ENCODE results near the gene RFXANK. TPM values are rescaled to one million over a fixed set of nuclear protein-coding genes. Genes with fewer than 3 reads are reported as not detected.

RFXANK gene
- total RNA-seq, 6 experiments from 2014 or later, result 13.8 to 21.2 (median 17.3) TPM

DNA sequence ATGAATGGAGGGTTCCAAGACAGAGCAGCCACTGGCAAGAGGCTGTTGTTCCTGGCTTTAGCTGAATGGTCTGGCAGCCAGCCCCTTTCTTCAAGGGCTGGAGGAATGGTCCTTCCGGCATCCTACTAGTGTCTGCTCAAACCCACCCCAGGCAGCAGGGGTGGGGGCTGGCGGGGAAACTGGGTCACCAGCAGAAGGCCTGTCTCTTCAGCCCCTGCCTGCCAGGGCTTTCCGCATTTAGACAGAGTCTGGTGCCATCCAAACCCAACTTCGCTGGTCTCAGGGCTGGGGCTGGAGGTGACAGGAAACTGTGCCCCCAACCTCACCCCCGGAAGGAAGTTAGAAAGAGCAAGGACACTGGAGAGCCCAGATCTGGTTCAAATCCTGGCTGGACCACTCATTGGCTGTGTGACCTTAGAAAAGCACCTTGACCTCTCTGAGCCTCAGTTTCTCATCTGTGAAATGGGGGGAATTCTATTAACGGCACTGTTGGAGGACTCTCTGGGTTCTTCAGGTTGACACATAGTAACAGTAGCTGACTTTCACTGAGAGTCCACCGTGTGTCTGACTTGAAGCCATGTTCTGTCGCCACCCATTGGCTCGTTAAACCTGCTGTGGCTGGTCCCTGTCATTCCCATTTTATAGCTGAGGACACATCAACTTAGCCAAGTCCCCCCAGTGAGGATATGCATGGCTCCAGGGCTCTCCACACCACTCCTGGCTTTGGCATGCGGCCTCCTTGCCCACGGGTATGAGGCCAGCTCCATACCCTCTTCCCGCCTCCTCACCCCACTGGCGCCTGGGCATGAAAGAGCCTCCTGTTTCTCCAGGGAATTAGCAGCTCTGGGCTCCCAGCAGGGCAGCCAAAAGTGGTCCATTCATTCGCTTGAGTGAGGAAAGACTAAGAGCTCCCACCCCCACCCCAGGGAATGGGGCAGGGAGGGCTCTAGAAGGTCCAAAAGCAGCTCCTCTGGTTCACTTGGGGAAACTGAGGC, 13.7 kb downstream of the RFXANK start:
- Histone ChIP-seq H3K27ac (no peak overlapping the region), H3K4me1 (peaks cover 0 to 10% (median 1%) of the 10 kb centered on the region in 4 donors), H3K27me3 (no peaks in the 10 kb centered on the region), H3K36me3 (no peaks in the 10 kb centered on the region), H3K9me3 (no peaks in the 10 kb centered on the region), H3K4me3 (no peak overlapping the region)
- intact Hi-C loops (cut with DNase I), result no loop called here
- ATAC-seq (no peak), DNase-seq (no peak)
- TF ChIP-seq POLR2A (IDR thresholded peaks at IDR 0.05), result no peak
- TF ChIP-seq, protein P1, sequence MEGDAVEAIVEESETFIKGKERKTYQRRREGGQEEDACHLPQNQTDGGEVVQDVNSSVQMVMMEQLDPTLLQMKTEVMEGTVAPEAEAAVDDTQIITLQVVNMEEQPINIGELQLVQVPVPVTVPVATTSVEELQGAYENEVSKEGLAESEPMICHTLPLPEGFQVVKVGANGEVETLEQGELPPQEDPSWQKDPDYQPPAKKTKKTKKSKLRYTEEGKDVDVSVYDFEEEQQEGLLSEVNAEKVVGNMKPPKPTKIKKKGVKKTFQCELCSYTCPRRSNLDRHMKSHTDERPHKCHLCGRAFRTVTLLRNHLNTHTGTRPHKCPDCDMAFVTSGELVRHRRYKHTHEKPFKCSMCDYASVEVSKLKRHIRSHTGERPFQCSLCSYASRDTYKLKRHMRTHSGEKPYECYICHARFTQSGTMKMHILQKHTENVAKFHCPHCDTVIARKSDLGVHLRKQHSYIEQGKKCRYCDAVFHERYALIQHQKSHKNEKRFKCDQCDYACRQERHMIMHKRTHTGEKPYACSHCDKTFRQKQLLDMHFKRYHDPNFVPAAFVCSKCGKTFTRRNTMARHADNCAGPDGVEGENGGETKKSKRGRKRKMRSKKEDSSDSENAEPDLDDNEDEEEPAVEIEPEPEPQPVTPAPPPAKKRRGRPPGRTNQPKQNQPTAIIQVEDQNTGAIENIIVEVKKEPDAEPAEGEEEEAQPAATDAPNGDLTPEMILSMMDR (IDR thresholded peaks at IDR 0.05), result no peak
- 54% methylated on average over 9 of the region's 14 CpGs for WGBS (ENCODE audit: insufficient coverage, low coverage, low lambda C conversion rate, missing lambda C conversion rate)

DNA sequence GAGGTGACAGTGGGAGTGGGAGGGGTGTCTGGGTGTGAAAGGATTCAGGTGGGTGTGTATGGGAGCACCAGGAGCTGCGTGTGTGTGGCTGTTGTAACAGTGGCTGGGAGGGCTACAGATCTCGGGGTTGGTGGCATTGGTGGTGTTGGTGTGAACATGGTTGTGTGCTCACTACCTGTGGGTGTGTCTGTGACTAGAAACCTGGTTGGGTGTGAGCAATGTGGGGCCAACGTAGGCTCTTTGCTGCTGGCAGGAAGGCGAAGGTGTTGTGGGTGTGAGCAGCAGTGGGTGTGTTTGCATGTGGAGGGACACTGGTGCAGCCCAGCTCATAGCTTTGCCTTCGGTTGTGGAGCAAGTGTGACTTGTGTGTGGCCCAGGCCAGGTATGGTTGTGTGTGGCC, 14.9 kb downstream of the RFXANK start:
- WGBS (ENCODE audit: insufficient coverage, low coverage, low lambda C conversion rate, missing lambda C conversion rate), result 36% methylated on average over 1 of the region's 5 CpGs
- intact Hi-C loops (cut with DNase I), result no loop called here
- Histone ChIP-seq H3K27me3 (no peaks in the 10 kb centered on the region), H3K27ac (no peak overlapping the region), H3K4me1 (peaks cover 0 to 10% (median 1%) of the 10 kb centered on the region in 4 donors), H3K36me3 (no peaks in the 10 kb centered on the region), H3K4me3 (no peak overlapping the region), H3K9me3 (no peaks in the 10 kb centered on the region)
- TF ChIP-seq, protein P1 (IDR thresholded peaks at IDR 0.05), result no peak
- no peak for TF ChIP-seq POLR2A (IDR thresholded peaks at IDR 0.05)
- ATAC-seq (no peak), DNase-seq (no peak)

DNA sequence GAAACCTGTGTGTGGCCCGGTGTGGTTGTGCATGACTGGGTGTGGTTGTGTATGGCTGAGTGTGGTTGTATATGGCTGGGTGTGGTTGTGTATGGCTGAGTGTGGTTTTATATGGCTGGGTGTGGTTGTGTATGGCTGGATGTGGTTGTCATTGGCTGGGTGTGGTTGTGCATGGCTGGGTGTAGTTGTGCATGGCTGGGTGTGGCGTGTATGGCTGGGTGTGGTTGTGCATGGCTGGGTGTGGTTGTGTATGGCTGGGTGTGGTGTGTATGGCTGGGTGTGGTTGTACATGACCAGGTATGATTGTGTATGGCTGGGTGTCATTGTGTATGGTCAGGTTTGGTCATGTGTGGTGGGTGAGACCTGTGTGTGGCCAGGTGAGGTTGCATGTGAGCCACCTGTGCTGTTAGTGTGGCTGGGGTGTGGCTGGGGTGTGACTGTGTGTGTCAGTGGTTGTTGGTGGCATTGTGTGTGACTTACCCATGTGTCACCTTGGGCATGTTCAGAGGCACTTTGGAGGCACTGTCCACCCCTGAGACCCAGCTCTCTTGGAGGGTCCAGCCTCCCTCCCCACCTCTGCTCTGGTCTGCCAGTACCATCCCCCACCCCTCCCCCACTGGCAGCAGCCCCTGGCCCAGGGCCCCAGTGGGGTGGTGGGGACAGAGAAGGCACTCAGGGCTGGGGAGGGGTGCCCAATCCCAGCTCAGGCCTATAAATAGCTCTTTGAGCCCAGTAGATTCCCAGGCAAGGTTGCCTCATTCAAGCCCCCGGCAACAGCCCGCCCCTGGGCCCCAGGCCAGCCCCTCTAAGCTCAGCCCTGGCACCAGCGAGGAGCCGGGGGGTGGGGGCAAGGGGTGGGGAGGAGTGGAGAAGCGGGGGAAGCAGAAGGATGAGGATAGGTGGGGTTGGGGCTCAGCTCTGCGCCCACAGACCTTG, 15.8 kb downstream of the RFXANK start:
- Histone ChIP-seq H3K27me3 (no peaks in the 10 kb centered on the region), H3K27ac (no peak overlapping the region), H3K9me3 (no peaks in the 10 kb centered on the region), H3K36me3 (no peaks in the 10 kb centered on the region), H3K4me3 (no peak overlapping the region), H3K4me1 (peaks cover 0 to 1% (median 0%) of the 10 kb centered on the region in 4 donors)
- ATAC-seq (no peak), DNase-seq (no peak)
- TF ChIP-seq, protein P1 (IDR thresholded peaks at IDR 0.05), result no peak
- TF ChIP-seq POLR2A (IDR thresholded peaks at IDR 0.05), result no peak
- intact Hi-C loops (cut with DNase I), result no loop called here
- WGBS (ENCODE audit: insufficient coverage, low coverage, low lambda C conversion rate, missing lambda C conversion rate), result 67% methylated on average over 5 of the region's 8 CpGs

DNA sequence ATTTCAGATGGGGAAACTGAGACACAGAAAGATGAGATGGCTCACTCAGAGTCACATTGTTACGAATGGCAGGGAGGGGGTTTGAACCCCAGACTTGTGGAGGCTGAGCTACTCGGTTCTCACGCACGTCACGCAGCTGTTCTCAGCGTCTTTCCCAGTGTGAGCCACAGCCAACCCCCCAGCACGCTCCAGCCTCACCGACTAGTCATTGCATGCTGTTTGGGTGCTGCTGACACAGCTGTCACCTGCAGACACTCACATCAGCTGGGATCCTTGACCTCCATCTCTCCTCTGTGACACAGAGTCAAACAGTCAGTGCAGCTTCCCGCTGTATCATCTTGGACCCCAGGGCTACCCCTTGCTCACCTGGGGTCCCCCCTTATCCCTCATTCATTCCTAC, 17.3 kb downstream of the RFXANK start:
- intact Hi-C loops (cut with DNase I), result no loop called here
- no peaks in the 10 kb centered on the region for H3K9me3 ChIP-seq
- TF ChIP-seq, protein P1 (IDR thresholded peaks at IDR 0.05), result no peak
- no peak for TF ChIP-seq POLR2A (IDR thresholded peaks at IDR 0.05)
- H3K27ac ChIP-seq, result no peak overlapping the region
- no peaks in the 10 kb centered on the region for H3K4me1 ChIP-seq
- no peaks in the 10 kb centered on the region for H3K27me3 ChIP-seq
- H3K4me3 ChIP-seq, result no peak overlapping the region
- no peak for ATAC-seq
- WGBS (ENCODE audit: insufficient coverage, low coverage, low lambda C conversion rate, missing lambda C conversion rate), result 73% methylated on average over 1 of the region's 9 CpGs
- DNase-seq, result no peak
- H3K36me3 ChIP-seq, result no peaks in the 10 kb centered on the region

Measured in right lobe of liver (tissue), 6 donors.